K562 treated with DMSO at 1 percent for 12 hours (cell line): ENCODE data around the gene IL17RD. TPM values are rescaled to one million over a fixed set of nuclear protein-coding genes. Genes with fewer than 3 reads are reported as not detected.

Experiments
- total RNA-seq: library from RNA; unstranded; fragments of 300-600 nt; gene quantifications from 2 replicates; pipeline ENCODE4 v1.2.3, GENCODE V29; 2022; ENCODE audit not compliant: insufficient read depth

The IL17RD gene
- not detected in 2 replicates for total RNA-seq

DNA sequence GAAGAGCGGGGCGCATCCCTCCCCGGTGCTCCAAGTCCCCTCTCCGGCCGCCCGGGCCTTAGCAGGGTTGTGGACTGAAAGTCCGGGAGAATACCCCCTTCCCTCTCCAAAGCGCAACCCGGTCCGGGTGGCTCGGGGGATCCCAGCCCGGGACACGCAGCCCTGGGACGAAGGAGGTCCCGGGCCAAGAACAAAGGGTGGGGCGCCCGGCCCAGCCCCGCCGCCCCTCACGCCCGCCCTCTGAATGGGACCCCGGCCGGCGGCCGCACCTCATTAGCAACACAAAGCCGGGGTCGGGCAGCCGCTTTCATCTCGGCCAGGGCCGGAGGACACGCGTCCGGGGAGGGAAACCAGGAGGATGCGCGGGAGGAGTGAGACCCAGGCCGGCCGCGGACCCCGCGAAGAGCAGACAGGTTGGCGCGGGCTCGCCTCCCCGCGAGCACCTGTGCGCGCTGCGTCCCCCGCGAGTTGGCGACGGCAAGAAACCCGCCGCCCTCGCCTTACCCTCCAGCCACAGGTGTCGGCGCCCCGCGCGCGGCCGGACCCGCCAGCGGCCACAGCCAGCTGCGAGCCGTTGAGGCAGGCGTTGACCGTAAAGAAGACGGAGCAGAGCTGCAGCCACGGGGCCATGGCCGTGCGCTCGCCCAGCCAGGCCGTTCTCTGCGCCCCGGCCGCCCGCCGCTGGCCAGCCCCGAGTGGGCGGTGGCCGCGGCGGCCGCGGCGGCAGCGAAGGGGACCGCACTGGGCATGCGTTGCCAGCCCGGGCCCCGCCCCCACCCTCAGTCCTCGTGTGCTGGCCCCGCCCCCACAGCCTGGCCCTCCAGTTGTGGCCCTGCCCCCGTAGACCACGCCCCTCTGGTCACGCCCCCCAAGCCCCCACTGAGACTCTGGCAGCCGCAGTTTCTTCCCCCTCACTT is at the start of gene IL17RD:
TSS of gene IL17RD (minus strand) at position 697 of the 917 bp plus-strand sequence. CDS start at position 630, 67 bp downstream.

GRCh38 chr3:57199895-57200297 is 34.7 kb upstream of the IL17RD start, which contains the start of gene HESX1:
Gene HESX1, minus strand, starts transcription at chr3:57199978. Its CDS starts 60 bp downstream, at chr3:57199918.

DNA sequence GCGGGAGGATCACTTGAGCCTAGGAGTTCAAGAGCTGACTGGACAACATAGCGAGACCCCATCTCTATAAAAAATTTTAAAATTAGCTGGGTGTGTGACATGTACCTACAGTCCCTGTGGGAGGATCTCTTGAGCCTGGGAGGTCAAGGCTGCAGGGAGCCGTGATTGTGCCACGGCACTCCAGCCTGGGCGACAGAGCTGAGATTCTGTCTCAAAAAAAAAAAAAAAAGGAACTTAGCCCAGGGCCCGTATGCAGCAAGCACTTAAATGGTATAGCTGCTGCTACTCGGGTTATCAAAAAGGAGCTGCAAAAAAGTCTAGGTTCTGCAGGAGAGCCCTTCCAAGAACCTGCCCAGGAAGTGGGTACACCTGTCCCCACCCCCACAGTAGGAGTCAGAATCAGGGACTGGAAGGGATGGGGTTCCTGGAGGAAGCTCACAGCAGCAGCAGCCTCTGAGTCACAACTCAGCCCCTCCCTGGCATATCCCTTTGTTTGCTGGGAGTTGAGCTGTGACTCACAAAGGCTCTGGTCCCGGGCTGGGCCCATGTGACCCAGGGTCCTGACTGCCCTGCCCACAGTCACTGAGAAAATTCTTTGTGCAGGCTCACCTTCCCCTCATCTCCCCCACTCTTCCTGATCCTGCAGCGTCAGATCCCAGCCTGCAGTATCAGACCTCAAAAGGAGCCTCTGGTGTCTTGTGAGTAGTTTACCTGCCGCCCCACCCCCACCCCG is 104.9 kb downstream of the IL17RD start, which contains the start of gene SPATA12:
TSS of gene SPATA12 (plus strand) at position 576 of the 733 bp plus-strand sequence. CDS start 13,031 bp downstream, outside the sequence.

Other genes with a start within 250 kb of the IL17RD start
- gene SPATA12, start 104.7 kb downstream of the IL17RD start, total RNA-seq, result not detected in 2 replicates
- gene HESX1, start 34.6 kb upstream of the IL17RD start, total RNA-seq, result 1.9 TPM in 1 of 2 replicates, not detected in the other
- 1.8 and 9.3 TPM in 2 replicates for gene APPL1, start 62.4 kb upstream of the IL17RD start, total RNA-seq
- 0.80 TPM in 1 of 2 replicates, not detected in the other for gene ASB14, start 127.3 kb upstream of the IL17RD start, total RNA-seq